WTC11 (cell line): ENCODE results near the gene MFNG. TPM values are rescaled to one million over a fixed set of nuclear protein-coding genes. Genes with fewer than 3 reads are reported as not detected.

Source experiments
- ATAC-seq: fragments of 200-7000 bp; cut with Tn5 transposase; 2 replicates; pipeline ENCODE4 v1.10.0; 2021; ENCODE audit warnings: mild to moderate bottlenecking, moderate library complexity
- CTCF ChIA-PET: fragments of 300-600 bp; sonication (Branson Sonifier 250); formaldehyde crosslinking; loops from one replicate; lab custom pipeline; 2021; ENCODE audit warnings: antibody characterized with exemption; lab: Charles Lee
- POLR2A ChIA-PET: fragments of 350-600 bp; sonication (Branson Sonifier 250); formaldehyde crosslinking; loops from one replicate; lab custom pipeline; 2021; ENCODE audit warnings: antibody characterized with exemption; lab: Charles Lee
- DNase-seq: peaks from one replicate; pipeline ENCODE4 v3.0.0; 2021; ENCODE audit warnings: low spot score
- H3K27ac Mint-ChIP-seq: 2 replicates; pipeline ENCODE4 v1.8.0; 2021; ENCODE audit warnings: mixed read lengths
- H3K27me3 Mint-ChIP-seq: 2 replicates; pipeline ENCODE4 v1.8.0; 2021; ENCODE audit warnings: low read depth, mild to moderate bottlenecking, moderate library complexity, mixed read lengths
- H3K36me3 Mint-ChIP-seq: 2 replicates; pipeline ENCODE4 v1.8.0; 2021; ENCODE audit warnings: mixed read lengths
- H3K4me1 Mint-ChIP-seq: 2 replicates; pipeline ENCODE4 v1.8.0; 2022; ENCODE audit warnings: mixed read lengths
- H3K4me3 Mint-ChIP-seq: 2 replicates; pipeline ENCODE4 v1.8.0; 2021; ENCODE audit warnings: mild to moderate bottlenecking, moderate library complexity, mixed read lengths
- H3K9me3 Mint-ChIP-seq: 2 replicates; pipeline ENCODE4 v1.8.0; 2021; ENCODE audit warnings: mixed read lengths
- ARID4B ChIP-seq: sonication (generic); formaldehyde crosslinking; IDR thresholded peaks from 2 replicates; pipeline ENCODE4 v1.8.0; 2023; ENCODE audit warnings: missing genetic modification reagents, mild to moderate bottlenecking, borderline replicate concordance
- ATF1 ChIP-seq: sonication (generic); formaldehyde crosslinking; IDR thresholded peaks from 2 replicates; pipeline ENCODE4 v1.8.1; 2023; ENCODE audit warnings: mild to moderate bottlenecking, moderate library complexity, missing genetic modification reagents
- ATF3 ChIP-seq: sonication (generic); formaldehyde crosslinking; conservative IDR thresholded peaks from 2 replicates; pipeline ENCODE4 v1.8.1; 2022; ENCODE audit warnings: mild to moderate bottlenecking, missing genetic modification reagents
- CBFB ChIP-seq: sonication (generic); formaldehyde crosslinking; IDR thresholded peaks from 2 replicates; pipeline ENCODE4 v1.8.1; 2022; ENCODE audit warnings: mild to moderate bottlenecking, low read depth, missing genetic modification reagents
- E2F4 ChIP-seq: sonication (generic); formaldehyde crosslinking; IDR thresholded peaks from 2 replicates; pipeline ENCODE4 v1.8.1; 2022; ENCODE audit warnings: low read depth, mild to moderate bottlenecking, moderate library complexity, missing genetic modification reagents, borderline replicate concordance
- ELF4 ChIP-seq: sonication (generic); formaldehyde crosslinking; IDR thresholded peaks from 2 replicates; pipeline ENCODE4 v1.8.1; 2022; ENCODE audit warnings: low read depth, mild to moderate bottlenecking, moderate library complexity, missing genetic modification reagents
- EMX1 ChIP-seq: fragments of 250-450 bp; sonication (Bioruptor Pico); IDR thresholded peaks from 2 replicates; pipeline ENCODE4 v1.8.0; 2021; ENCODE audit warnings: mild to moderate bottlenecking
- ETV6 ChIP-seq: sonication (generic); formaldehyde crosslinking; IDR thresholded peaks from 2 replicates; pipeline ENCODE4 v1.8.1; 2022; ENCODE audit warnings: mild to moderate bottlenecking, missing genetic modification reagents
- FOXJ3 ChIP-seq: sonication (generic); formaldehyde crosslinking; IDR thresholded peaks from 2 replicates; pipeline ENCODE4 v1.9.0; 2021; ENCODE audit warnings: missing genetic modification reagents, mild to moderate bottlenecking, borderline replicate concordance
- FOXK1 ChIP-seq: sonication (generic); formaldehyde crosslinking; IDR thresholded peaks from 2 replicates; pipeline ENCODE4 v1.8.0; 2022; ENCODE audit warnings: mild to moderate bottlenecking, moderate library complexity, missing genetic modification reagents
- GRHL2 ChIP-seq: fragments of 250-450 bp; sonication (Bioruptor Pico); IDR thresholded peaks from 2 replicates; pipeline ENCODE4 v1.8.0; 2022; ENCODE audit warnings: mild to moderate bottlenecking, moderate library complexity; ENCODE audit not compliant: insufficient replicate concordance, severe bottlenecking
- HMGXB4 ChIP-seq: sonication (generic); formaldehyde crosslinking; IDR thresholded peaks from 2 replicates; pipeline ENCODE4 v1.8.1; 2023; ENCODE audit warnings: mild to moderate bottlenecking, moderate library complexity, missing genetic modification reagents
- MAX ChIP-seq: sonication (generic); formaldehyde crosslinking; IDR thresholded peaks from 2 replicates; pipeline ENCODE4 v1.8.0; 2022; ENCODE audit warnings: mild to moderate bottlenecking, missing genetic modification reagents
- MLX ChIP-seq: sonication (generic); formaldehyde crosslinking; IDR thresholded peaks from 2 replicates; pipeline ENCODE4 v1.8.1; 2023; ENCODE audit warnings: mild to moderate bottlenecking, missing genetic modification reagents, moderate library complexity
- MYBL2 ChIP-seq: sonication (generic); formaldehyde crosslinking; IDR thresholded peaks from 2 replicates; pipeline ENCODE4 v1.8.1; 2023; ENCODE audit warnings: mild to moderate bottlenecking, moderate library complexity, missing genetic modification reagents
- NFATC4 ChIP-seq: fragments of 250-450 bp; sonication (Bioruptor Pico); IDR thresholded peaks from 2 replicates; pipeline ENCODE4 v1.9.0; 2021; ENCODE audit warnings: mild to moderate bottlenecking
- NFE2L1 ChIP-seq: sonication (generic); formaldehyde crosslinking; IDR thresholded peaks from 2 replicates; pipeline ENCODE4 v1.8.1; 2023; ENCODE audit warnings: missing genetic modification reagents
- NFYB ChIP-seq: sonication (generic); formaldehyde crosslinking; conservative IDR thresholded peaks from 2 replicates; pipeline ENCODE4 v1.8.0; 2022; ENCODE audit warnings: low read depth, missing genetic modification reagents
- NR1H2 ChIP-seq: sonication (generic); formaldehyde crosslinking; IDR thresholded peaks from 2 replicates; pipeline ENCODE4 v1.9.0; 2021; ENCODE audit warnings: mild to moderate bottlenecking, moderate library complexity, missing genetic modification reagents
- NR3C1 ChIP-seq: sonication (generic); formaldehyde crosslinking; conservative IDR thresholded peaks from 2 replicates; pipeline ENCODE4 v1.8.1; 2023; ENCODE audit warnings: low read depth, mild to moderate bottlenecking, missing genetic modification reagents
- SOX15 ChIP-seq: fragments of 250-450 bp; sonication (Bioruptor Pico); IDR thresholded peaks from 2 replicates; pipeline ENCODE4 v1.9.0; 2021; ENCODE audit warnings: mild to moderate bottlenecking
- SP1 ChIP-seq: sonication (generic); formaldehyde crosslinking; conservative IDR thresholded peaks from 2 replicates; pipeline ENCODE4 v1.8.1; 2022; ENCODE audit warnings: missing genetic modification reagents
- TP53 ChIP-seq: sonication (generic); formaldehyde crosslinking; IDR thresholded peaks from 2 replicates; pipeline ENCODE4 v1.8.1; 2023; ENCODE audit warnings: mild to moderate bottlenecking, missing genetic modification reagents
- ZMAT4 ChIP-seq: fragments of 250-450 bp; sonication (Bioruptor Pico); IDR thresholded peaks from 2 replicates; pipeline ENCODE4 v1.9.0; 2021; ENCODE audit warnings: mild to moderate bottlenecking
- ZNF281 ChIP-seq: sonication (generic); formaldehyde crosslinking; IDR thresholded peaks from 2 replicates; pipeline ENCODE4 v1.8.0; 2023; ENCODE audit warnings: mild to moderate bottlenecking, missing genetic modification reagents
- ZNF671 ChIP-seq: fragments of 250-450 bp; sonication (Bioruptor Pico); IDR thresholded peaks from 2 replicates; pipeline ENCODE4 v1.8.0; 2021; ENCODE audit warnings: mild to moderate bottlenecking
- total RNA-seq: library from RNA; stranded (reverse); gene quantifications from 3 replicates; pipeline ENCODE4 v1.2.3, GENCODE V29; 2021

The MFNG gene
- total RNA-seq, 1 experiment from 2014 or later, result 3.2 TPM

GRCh38 chr22:37505989-37506388 is 19.8 kb upstream of the MFNG start:
- TF ChIP-seq MLX (CRISPR knock-in tag), result no peak
- TF ChIP-seq ELF4, result no peak
- TF ChIP-seq NR3C1, result no peak
- TF ChIP-seq CBFB (CRISPR knock-in tag), result no peak
- TF ChIP-seq ARID4B (CRISPR knock-in tag), result no peak
- no peak for TF ChIP-seq GRHL2 (CRISPR knock-in tag)
- TF ChIP-seq NFE2L1, result no peak
- no peak for TF ChIP-seq ETV6
- no peak for TF ChIP-seq ZNF281 (CRISPR knock-in tag)
- no peak for TF ChIP-seq ATF3 (CRISPR knock-in tag)
- no peak for TF ChIP-seq MYBL2 (CRISPR knock-in tag)
- no peak for TF ChIP-seq E2F4 (CRISPR knock-in tag)
- TF ChIP-seq NFATC4 (CRISPR knock-in tag), result no peak
- no peak for TF ChIP-seq ZNF671 (CRISPR knock-in tag)
- Mint-ChIP-seq H3K9me3 (no peaks in the 10 kb centered on the region), H3K36me3 (no peaks in the 10 kb centered on the region), H3K27me3 (no peaks in the 10 kb centered on the region), H3K4me1 (peaks cover 23% of the 10 kb centered on the region), H3K27ac (no peak overlapping the region), H3K4me3 (no peak overlapping the region)
- ChIA-PET POLR2A (no interaction called here), CTCF (interaction anchor here (0.9 to 2.7 kb wide), 7 partner anchors 9 to 101 kb away, joined by 3 to 17 read pairs (median 5); no protein-coding TSS in a partner anchor)
- DNase-seq, result no peak
- ATAC-seq, result no peak

- H3K27me3 Mint-ChIP-seq, result no peaks in the 10 kb centered on the region
- H3K27ac Mint-ChIP-seq, result no peak overlapping the region
- no peak for DNase-seq
- no peak for ATAC-seq
- no peaks in the 10 kb centered on the region for H3K9me3 Mint-ChIP-seq
- ChIA-PET POLR2A (no interaction called here), CTCF (interaction anchor here (0.7 to 2.7 kb wide), 8 partner anchors 8 to 102 kb away, joined by 3 to 17 read pairs (median 5); no protein-coding TSS in a partner anchor)
- H3K36me3 Mint-ChIP-seq, result no peaks in the 10 kb centered on the region
- no peak overlapping the region for H3K4me3 Mint-ChIP-seq
- H3K4me1 Mint-ChIP-seq, result peaks cover 26% of the 10 kb centered on the region
- no peak for TF ChIP-seq NR1H2 (CRISPR knock-in tag)
- TF ChIP-seq FOXK1 (CRISPR knock-in tag), result no peak
- TF ChIP-seq ZMAT4 (CRISPR knock-in tag), result no peak
- TF ChIP-seq NFYB (CRISPR knock-in tag), result no peak
- TF ChIP-seq ATF1 (CRISPR knock-in tag), result no peak
- no peak for TF ChIP-seq HMGXB4 (CRISPR knock-in tag)
- TF ChIP-seq CBFB (CRISPR knock-in tag), result no peak
- TF ChIP-seq SP1, result no peak
- no peak for TF ChIP-seq SOX15 (CRISPR knock-in tag)
- no peak for TF ChIP-seq FOXJ3 (CRISPR knock-in tag)
- no peak for TF ChIP-seq TP53 (CRISPR knock-in tag)
- no peak for TF ChIP-seq EMX1
- TF ChIP-seq ELF4, result no peak
- TF ChIP-seq MAX (CRISPR knock-in tag), result no peak
These were observed 19.4 kb upstream of the MFNG start for GRCh38 chr22:37505565-37505964.
